Measurements from ENCODE around the gene DGKH.
"Not testable (repeated sequence)": the region's sequence is repeated elsewhere in the genome, so short reads cannot be mapped to it uniquely, and the experiment has no call there.

The DGKH gene

DNA sequence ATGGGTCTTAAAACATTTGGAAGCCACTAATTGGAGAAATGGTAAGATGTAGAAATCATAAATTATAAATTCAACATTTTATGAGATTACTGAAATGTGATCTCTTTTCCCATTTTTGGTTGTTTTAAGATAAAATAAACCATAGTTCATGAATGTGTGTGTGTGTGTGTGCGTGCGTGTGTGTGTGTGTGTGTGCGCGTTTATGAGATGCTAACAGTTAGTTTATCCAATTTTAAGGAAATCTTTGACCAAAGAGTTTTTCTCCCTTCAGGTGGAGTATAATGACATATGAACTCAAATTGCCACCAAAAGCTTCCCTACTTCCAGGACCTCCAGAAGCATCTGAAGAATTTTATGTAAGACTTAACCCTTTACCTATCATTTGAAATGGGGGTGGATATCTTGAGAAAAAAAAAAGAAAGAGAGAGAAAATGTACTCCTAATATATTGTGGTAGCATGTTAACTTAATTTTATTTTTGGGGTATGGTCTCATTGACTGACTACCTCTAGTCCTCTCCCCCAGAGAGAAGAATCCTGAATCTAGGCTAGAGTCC lies 125.4 kb downstream of the DGKH start:
- no peak for DNase-seq

- no peak for DNase-seq
Measured at GRCh38 chr13:42174344-42175162, 126.1 kb downstream of the DGKH start.

- no peak for DNase-seq
Measured at GRCh38 chr13:42176294-42176693, 127.8 kb downstream of the DGKH start.

GRCh38 chr13:42177189-42177588 lies 128.7 kb downstream of the DGKH start:
- DNase-seq, result no peak

DNA sequence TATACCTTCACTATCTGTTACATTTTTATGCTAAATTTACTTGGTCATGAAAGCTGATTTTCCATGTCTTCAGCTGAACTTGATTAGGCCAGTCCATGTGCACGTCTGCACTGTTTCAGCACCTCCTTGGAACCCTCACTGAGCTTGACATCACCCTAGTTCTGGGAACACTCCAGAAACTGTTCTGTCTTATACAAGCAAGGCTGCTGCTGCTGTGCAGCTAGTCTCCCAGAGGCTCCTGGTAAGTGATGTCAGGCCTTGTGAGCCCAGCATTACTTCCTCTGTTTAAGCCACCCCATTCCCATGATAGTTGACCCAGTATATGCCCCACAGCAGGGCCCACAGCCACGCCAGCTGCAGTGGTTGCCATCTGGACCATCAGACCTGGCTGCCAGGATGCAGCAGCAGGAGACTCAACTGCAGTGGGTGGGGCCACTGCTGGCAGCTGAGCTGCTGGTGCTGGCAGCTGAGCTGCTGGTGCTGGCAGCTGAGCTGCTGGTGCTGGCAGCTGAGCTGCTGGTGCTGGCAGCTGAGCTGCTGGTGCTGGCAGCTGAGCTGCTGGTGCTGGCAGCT lies 133.0 kb downstream of the DGKH start:
- no peak for DNase-seq

DNA sequence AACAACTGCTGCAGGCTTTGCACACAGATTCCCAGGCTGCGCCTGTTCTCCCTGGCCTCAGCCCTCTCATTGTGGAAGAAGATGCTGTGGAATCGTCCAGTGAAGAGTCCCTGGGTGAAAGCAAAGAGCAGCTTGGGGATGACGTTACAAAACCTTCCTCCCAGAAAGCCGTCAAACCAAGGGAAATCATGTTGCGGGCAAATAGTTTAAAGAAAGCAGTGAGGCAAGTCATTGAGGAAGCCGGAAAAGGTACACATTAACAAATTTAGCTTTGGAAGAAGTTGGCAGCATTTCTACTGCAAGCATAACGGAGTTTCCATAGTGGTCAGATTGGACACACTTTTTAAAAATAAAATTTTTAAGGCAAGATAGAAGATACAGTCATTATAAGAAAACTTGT lies 140.6 kb downstream of the DGKH start:
- DNase-seq, result no peak

GRCh38 chr13:42190529-42190928 lies 142.1 kb downstream of the DGKH start:
- no peak for DNase-seq

GRCh38 chr13:42211704-42212464 lies 163.4 kb downstream of the DGKH start:
- no peak for DNase-seq

GRCh38 chr13:42214446-42214845 lies 166.0 kb downstream of the DGKH start:
- no peak for DNase-seq

DNA sequence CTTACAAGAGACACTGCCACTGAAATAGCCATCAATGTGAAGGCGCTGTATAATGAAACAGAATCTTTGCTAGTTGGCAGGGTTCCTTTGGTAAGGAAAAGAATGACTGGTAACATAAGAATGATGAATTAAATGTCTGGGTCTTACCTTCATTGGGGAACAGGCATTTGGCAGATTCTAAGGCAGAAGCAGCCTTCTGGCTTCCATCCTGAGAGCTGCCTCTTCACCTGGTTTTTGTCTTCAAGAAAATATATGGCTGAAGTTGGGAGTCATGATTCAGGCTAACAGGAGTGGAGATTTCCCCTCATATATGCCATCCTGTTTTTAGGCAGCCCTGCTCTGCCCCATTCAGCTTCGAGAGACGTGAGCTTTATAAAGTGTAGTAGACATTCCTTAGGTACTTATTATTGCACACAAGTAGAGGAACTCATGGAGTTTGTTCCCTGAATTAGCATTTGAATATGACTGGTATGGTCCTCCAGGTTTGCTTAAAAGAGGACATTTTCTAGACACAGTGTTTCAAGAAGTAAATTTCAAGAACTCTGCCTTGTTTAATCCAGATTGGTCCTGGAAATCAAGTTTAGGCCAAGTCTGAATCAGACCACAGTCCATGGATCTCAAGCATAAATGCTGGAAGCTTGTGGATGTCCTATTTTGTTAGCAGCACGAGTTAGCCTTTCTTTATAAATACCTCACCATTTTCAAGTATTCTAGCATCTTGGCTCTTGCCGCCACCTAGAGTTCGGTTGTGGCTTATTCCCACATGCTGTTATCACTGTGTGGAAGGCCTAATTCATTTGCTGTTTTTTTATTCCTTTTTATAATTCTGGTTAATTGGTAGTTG lies 167.4 kb downstream of the DGKH start:
- DNase-seq, result peak; percentile 27

DNA sequence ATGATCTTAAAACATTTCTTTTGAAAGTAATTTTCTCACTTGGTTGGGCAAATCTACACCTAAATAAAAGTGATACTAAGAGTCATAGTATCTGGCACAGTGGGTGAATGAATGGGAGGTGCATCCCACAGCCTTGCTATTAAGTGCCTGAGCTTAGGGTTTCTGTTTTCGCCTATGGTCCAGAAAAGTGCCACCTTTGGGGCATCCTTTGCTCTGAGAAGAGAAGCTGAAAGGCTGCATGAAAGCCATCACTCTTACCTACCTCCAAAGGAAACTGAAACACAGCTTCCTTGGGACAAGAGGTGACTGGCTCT lies 167.9 kb downstream of the DGKH start:
- DNase-seq, result no peak

GRCh38 chr13:42218576-42218975 lies 170.1 kb downstream of the DGKH start:
- no peak for DNase-seq

DNA sequence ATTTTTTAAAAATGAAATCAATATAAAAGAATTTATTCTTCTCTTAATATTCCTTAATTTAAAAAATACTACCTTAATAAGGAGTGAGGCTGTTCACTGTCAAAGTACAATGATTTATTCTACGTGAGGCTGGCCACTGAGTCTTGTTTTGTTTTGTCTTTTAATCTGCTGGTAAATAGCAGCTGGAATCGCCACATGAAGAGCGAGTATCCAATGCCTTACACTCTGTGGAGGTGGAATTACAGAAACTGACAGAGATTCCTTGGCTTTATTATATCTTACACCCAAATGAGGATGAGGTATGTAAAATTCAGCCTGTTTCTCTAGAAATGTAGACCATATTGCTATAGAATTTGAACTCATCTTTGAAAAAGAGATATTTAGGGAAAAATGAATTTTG lies 170.6 kb downstream of the DGKH start:
- DNase-seq, result no peak

DNA sequence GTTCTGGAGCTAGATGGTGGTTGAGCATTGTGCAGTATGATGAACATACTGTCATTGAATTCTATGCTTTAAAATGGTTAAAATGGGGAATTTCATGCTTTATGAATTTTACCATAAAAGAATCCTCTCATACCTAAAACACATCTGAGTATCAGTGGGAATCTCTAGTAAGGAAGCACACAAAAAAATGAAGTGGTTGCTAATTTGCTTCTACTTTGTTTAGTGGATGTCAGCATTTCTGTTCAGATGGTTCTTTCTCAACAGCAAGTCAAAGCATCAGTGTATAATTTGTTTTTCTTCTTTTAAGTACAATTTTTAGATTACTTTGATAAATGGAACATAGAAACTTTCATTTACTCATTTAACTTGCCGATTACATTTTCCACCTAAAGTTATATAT lies 171.4 kb downstream of the DGKH start:
- DNase-seq, result no peak

GRCh38 chr13:42221121-42221765 lies 172.8 kb downstream of the DGKH start:
- no peak for DNase-seq

DNA sequence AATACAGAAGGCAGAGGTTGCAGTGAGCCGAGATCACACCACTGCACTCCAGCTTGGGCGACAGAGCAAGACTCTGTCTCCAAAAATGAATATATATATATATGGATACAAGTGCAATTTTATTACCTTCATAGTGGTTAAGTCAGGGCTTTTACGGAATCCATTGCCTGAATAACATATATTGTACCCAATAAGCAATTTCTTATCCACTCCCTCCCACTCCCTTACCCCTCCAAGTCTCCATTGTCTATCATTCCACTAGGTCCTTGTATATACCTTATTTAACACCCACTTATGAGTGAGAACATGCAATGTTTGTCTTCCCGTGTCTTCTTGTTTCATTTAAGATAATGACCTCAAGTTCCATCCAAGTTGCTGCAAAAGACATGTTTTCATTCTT lies 175.2 kb downstream of the DGKH start:
- no peak for DNase-seq

DNA sequence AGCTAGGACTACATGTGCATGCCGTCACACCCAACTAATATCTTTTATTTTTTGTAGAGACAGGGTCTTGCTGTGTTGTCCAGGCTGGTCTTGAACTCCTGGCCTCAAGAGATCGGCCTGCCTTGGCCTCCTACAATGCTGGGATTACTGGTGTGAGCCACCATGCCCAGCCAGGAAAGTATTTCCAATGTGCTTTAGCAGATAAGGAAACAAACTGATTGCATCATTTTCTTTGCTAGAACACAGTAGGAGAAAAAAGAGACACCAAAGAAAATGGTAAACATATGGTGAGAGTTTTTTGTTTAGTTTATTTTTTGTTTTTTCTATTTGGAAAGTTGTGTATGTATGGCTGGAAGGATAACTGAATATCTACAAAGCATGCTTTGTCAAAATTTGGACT lies 176.6 kb downstream of the DGKH start:
- DNase-seq, result no peak

- not testable (repeated sequence) for DNase-seq
Measured at GRCh38 chr13:42226759-42227158, 178.3 kb downstream of the DGKH start.

DNA sequence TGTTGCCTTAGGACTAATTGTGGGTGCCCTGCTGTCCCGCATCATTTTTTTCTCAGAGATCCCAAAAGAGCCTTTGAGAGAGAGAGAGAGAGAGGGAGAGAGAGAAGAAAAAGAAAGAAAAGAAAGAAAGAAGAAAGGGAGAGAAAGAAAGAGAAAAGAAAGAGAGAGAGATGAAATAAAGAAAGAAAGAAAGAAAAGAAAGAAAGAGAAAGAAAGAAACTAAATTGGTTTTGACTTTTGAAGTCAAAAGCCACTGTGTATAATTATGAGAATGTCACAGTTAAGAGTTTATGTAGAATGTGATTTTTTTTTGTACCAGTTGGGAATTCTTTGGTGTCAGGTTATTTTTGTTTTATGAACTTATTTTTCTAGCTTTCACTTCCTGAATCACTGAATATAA lies 180.1 kb downstream of the DGKH start:
- DNase-seq, result no peak

GRCh38 chr13:42229287-42229686 lies 180.8 kb downstream of the DGKH start:
- DNase-seq, result no peak

DNA sequence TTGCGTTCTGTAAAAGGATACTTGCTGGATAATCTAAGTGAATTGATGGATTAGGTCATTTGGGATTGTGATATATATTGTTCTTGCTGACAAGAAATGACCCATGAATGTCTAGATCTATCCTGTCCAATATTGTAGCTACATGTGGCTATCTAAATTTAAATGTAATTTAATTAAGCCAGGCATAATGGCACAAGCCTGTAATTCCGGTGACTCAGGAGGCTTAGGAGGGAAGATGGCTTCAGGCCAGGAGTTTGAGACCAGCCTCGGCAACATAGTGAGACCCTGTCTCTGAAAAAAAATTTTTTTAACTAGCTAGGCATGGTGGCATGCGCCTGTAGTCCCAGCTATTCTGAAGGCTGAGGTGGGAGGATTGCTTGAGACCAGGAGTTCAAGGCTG lies 184.2 kb downstream of the DGKH start:
- DNase-seq, result no peak

GRCh38 chr13:42233726-42234125 lies 185.3 kb downstream of the DGKH start:
- no peak for DNase-seq

All from MV-4-11 (cell line).